Epithelial cell of prostate (primary cell): Measurements from ENCODE around the gene UFSP1.
A peak's percentile ranks its signal among the peaks of the same experiment; 100 is the strongest.
"Not testable (repeated sequence)": the region's sequence is repeated elsewhere in the genome, so short reads cannot be mapped to it uniquely, and the experiment has no call there.

Source experiments
- DNase-seq: peaks from one replicate; pipeline ENCODE4 v3.0.0-alpha.2; 2011; ENCODE audit warnings: low read depth, low spot score
- H3K27ac ChIP-seq: fragments of 450-650 bp; 2 replicates; pipeline ENCODE4 v1.5.1; 2017; ENCODE audit warnings: mild to moderate bottlenecking

Gene UFSP1

GRCh38 chr7:100888988-100889750, at the start of gene UFSP1:
UFSP1 (minus strand) TSS chr7:100889715; CDS start chr7:100889271, 444 bp downstream.
- no peak for DNase-seq
- H3K27ac ChIP-seq = peak within 1 kb of the TSS; percentile 94

GRCh38 chr7:100936167-100936566, 46.7 kb upstream of the UFSP1 start:
- DNase-seq, H3K27ac ChIP-seq: not testable (repeated sequence)

GRCh38 chr7:100935381-100935780, 45.9 kb upstream of the UFSP1 start:
- DNase-seq, H3K27ac ChIP-seq: not testable (repeated sequence)

GRCh38 chr7:100933734-100934133, 44.2 kb upstream of the UFSP1 start:
- H3K27ac ChIP-seq = no peak overlapping the region
- no peak for DNase-seq

GRCh38 chr7:100929808-100930174, 40.3 kb upstream of the UFSP1 start:
- H3K27ac ChIP-seq = peak overlapping the region; percentile 61
- no peak for DNase-seq

GRCh38 chr7:100923616-100924015, 34.1 kb upstream of the UFSP1 start:
- DNase-seq, H3K27ac ChIP-seq: not testable (repeated sequence)

- H3K27ac ChIP-seq = no peak overlapping the region
- no peak for DNase-seq
Measured at GRCh38 chr7:100921039-100921438, 31.5 kb upstream of the UFSP1 start.

GRCh38 chr7:100919779-100920437, 30.4 kb upstream of the UFSP1 start:
- DNase-seq, H3K27ac ChIP-seq: not testable (repeated sequence)

GRCh38 chr7:100919335-100919734, 29.8 kb upstream of the UFSP1 start:
- not testable (repeated sequence) for H3K27ac ChIP-seq, DNase-seq

GRCh38 chr7:100914879-100915447, 25.4 kb upstream of the UFSP1 start:
- no peak for DNase-seq

GRCh38 chr7:100914208-100914878, 24.8 kb upstream of the UFSP1 start:
- DNase-seq = no peak
- H3K27ac ChIP-seq = no peak overlapping the region

More at GRCh38 chr7:100914879-100915447, 25.4 kb upstream of the UFSP1 start:
- H3K27ac ChIP-seq = no peak overlapping the region

- no peak for DNase-seq
Measured at GRCh38 chr7:100911484-100911883, 22.0 kb upstream of the UFSP1 start.

GRCh38 chr7:100910443-100910842, 20.9 kb upstream of the UFSP1 start:
- H3K27ac ChIP-seq, DNase-seq: not testable (repeated sequence)

More at GRCh38 chr7:100911484-100911883, 22.0 kb upstream of the UFSP1 start:
- H3K27ac ChIP-seq = no peak overlapping the region

- no peak for DNase-seq
- H3K27ac ChIP-seq = no peak overlapping the region
Measured at GRCh38 chr7:100908512-100908911, 19.0 kb upstream of the UFSP1 start.

- H3K27ac ChIP-seq = no peak overlapping the region
Measured at GRCh38 chr7:100902638-100903037, 13.1 kb upstream of the UFSP1 start.

GRCh38 chr7:100901921-100902332, 12.4 kb upstream of the UFSP1 start:
- no peak for DNase-seq
- no peak overlapping the region for H3K27ac ChIP-seq

More at GRCh38 chr7:100902638-100903037, 13.1 kb upstream of the UFSP1 start:
- DNase-seq = no peak

- no peak for DNase-seq
- H3K27ac ChIP-seq = no peak overlapping the region
Measured at GRCh38 chr7:100900978-100901377, 11.5 kb upstream of the UFSP1 start.

- H3K27ac ChIP-seq = no peak overlapping the region
- no peak for DNase-seq
Measured at GRCh38 chr7:100899432-100899831, 9.9 kb upstream of the UFSP1 start.

GRCh38 chr7:100897772-100898454, 8.4 kb upstream of the UFSP1 start:
- DNase-seq = no peak
- H3K27ac ChIP-seq = no peak overlapping the region
